GM19455 (cell line): Measurements from ENCODE around the gene NUP210.

Experiments used
- ATAC-seq: cut with Tn5 transposase; IDR thresholded peaks from one replicate; pipeline ENCODE4 v1.9.1; 2021; ENCODE audit not compliant: unreplicated experiment

The NUP210 gene

DNA sequence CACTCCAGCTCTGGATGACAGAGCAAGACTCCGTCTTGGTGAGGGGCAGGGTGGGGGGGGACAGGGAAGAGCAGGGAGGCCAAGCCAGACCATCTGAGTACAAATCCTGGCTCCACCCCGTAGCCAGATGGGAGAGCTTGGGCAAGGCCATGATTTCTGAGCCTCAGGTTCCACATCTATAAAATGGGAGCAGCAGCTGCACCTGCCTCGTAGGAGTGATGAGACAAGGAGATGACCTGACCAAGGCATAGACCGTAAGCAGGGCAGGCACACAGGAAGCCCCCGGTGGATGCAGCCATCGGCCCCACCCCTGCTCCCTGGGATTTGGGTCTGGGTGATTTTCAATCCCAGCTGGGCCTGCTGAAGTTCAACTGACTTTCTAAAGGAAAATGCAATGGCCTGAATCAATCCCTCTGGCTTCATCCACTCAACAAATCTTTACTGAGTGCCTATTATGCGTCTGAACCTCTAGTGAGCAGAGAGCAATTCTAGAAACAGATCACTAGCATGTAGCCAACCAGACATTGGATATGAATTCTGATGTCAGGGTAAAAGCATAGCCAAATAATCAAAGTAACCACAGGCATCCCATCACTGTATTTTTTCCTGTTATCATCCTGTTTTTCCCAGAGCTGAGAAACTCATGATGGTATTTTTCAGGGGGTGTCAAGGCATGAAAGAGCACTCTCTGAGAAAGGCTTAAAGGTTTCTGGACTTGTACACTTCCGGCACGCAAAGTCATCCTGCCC is 141.2 kb downstream of the NUP210 start:
- ATAC-seq, result no peak

DNA sequence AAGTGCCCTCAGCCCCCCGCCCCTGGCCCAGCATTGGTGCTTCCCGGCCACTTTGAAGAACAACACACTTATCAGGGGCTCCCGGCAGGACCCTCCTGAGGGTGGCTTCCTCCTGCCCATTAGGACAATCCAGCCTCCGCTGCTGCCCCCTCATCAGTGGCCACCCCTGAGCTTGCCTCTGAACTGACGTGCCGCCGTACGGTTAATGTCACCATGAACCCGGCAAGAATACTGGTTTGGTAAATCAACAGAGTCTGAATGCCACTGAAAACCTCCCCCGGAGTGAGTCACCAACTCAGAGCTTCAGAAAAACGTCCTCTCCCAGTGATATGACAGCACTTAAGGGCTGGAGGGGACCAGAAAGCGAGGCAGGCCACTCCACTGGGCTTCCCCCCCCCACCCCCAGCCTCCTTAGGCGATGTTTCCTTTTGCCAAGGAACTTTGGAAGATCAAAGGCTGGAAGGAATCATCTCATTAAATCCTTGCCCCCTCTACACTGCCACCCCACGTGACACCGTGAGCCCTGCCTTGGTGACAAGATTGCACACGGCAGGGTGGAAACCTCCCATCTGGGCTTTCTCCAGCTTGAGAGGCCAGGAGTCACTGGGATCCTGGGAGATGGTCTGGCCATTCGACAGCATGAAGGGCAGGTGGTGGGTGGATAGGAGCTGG is 142.1 kb downstream of the NUP210 start:
- ATAC-seq, result no peak

DNA sequence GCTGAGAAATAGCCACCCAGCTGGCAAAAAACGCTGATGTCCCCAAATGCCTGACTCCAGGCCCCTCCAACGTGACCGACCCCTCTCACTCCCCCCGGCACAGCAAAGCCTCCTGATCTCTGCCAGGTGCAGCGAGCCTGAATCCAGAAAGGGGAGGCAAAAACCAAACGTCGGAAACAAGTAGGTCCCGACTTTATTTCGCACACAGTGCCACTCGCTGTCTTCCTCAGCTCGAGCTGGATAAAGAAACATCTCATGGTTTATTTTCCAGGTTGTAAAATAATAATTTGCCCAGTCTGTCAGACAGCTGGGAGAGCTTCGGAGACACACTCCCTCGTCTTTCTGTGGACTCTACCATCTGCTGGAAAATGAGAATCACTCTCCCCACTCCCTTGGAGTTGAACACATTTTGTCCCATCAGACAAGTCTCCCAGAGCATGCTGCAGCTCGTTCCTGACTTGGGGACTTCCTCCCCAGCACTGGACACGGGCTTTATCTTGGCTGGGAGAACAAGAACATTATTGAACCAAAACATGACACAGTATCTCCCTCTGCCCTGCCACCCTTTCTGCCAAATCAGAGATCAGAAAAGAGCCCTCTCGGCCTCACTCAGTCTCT is 142.8 kb downstream of the NUP210 start:
- no peak for ATAC-seq

DNA sequence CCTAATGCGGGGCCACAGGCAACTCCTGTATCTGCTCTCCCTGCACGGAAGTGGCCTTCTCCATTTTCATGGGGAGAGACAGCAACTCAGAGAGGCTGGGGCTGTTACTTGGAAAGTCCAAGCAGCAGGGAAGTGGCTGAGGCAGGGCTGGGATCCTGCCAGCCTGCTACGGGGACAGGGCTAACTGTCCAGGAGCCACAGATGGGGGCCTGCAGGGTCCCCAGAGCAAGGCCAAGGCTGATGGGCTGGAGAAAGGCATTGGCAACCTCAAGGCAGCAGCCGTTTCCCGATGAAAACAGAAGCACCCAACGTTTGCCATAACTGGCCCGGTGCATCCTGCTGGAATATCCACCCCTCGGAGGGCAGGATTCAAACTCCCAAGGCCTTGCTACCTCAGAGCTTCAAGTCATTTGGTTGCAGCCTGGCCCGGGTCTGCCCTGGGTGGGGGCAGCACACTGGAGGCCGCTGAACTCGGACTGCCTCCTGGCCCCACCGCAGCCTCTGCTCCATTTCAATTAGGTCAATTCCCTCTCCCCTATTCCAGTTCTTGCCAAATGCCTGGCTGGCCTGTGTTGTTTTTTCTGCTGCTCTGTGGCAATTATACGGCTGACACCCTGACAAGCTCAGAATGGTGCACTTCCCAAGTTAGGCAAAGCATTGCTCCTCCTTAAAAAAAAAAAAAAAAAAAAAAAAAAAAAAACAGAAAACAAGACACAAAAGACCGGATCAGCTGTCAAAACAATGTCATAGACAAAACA is 143.5 kb downstream of the NUP210 start:
- no peak for ATAC-seq

DNA sequence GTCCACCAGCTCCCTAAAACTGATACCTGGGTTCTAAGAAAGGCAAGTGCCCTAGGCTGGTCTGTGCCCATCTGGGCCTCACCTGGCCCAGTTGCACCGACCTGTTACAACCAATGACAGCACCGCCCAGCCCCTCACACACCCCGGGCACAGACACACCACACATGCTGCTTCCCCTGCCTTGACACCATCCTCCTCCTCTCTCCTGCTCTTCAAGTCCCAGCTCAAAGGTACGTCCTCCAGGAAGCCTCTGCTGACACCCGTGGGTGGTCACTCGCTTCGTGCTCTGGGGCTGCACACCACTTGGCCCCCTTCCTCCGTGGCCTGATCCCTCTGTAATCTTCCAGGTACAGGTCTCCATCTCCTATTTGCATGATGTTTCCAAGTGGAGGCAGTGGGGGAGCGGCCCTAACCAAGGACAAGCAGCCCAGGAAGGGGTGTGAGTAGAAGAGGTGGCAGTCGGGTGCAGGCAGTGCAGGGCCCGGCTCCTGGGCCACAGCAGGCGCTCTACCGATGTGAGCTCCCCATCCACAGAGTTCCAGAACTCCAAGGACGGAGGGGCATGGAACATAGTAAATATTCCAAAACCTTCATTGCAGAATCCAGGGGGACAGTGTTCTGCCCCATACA is 144.6 kb downstream of the NUP210 start:
- no peak for ATAC-seq

DNA sequence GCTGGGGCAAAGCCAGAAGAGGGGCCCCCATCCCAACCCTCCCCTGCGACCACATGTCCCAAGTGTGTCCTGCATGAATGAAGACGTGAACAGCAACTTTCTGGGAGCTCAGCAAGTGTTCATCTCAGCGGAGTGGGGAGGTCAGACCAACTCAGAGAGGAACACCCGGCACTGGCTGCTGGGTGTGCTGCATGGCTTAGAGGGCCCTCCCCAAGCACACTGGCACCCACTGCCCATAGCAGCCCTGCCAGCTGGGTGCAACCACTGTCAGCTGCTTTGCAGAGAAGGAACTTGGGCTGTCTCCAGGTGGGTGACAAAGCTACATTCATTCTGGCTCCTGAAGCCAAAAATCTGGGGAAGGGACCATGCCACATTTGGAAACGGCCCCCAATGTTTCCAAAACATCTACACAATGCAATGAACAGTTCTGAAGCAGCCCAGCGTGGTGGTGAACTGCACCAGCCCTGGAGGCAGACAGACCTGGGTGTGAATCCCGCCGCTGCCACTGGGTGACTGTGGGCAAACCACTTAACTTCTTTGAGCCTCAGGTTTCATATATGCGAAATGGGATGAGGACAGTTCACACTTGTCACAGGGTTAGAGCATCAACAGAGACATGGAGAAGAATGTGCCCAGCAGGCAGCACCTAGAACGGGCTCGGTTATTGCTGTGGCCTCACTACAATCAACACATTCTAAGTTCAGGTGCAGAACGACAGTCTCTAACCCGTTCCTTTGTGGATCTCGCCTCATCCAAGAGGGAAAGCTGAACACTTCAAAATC is 145.4 kb downstream of the NUP210 start:
- no peak for ATAC-seq

DNA sequence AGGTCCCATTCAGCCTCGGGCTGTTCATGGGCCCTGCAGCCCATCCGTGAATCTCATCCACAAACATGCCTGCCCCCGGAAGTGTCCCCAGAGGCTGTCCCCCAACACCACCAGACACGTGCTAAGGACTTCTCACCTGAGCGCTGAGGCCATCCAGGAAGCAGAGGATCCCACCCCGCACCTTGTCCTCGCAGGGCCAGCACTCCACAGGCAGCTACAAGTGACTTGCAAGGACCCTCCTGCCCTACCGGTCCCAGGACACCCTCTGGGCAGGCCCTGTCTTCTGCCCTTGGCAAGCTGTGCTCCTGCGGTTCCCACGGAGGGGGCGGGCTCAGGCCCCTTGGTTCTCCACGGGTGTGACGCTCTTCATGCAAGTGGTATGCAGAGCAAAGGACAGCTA is 146.0 kb downstream of the NUP210 start:
- no peak for ATAC-seq

DNA sequence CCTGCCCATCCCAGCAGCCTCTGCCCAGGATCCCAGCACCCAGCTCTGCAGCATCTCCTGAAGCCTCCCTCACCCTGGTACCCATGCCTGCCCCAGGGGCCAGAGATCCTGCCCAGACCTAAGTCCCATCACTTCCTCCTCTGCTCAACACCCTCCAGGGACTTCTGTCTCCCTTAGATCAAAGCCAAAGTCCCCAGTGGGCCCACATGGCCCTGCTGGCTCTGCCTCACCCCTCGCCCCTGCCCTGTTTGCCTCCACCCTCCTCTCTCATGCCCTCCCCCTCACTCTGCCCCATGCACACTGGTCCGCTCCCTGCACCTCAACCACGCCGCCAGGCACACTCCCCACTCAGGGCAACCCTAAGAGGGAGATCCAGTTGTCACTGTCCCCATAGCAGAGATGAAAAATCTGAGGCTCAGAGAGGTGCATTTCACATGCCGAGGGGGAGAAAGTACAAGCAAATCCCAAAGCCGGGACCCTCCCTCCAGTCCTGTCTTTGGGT is 146.5 kb downstream of the NUP210 start:
- no peak for ATAC-seq

DNA sequence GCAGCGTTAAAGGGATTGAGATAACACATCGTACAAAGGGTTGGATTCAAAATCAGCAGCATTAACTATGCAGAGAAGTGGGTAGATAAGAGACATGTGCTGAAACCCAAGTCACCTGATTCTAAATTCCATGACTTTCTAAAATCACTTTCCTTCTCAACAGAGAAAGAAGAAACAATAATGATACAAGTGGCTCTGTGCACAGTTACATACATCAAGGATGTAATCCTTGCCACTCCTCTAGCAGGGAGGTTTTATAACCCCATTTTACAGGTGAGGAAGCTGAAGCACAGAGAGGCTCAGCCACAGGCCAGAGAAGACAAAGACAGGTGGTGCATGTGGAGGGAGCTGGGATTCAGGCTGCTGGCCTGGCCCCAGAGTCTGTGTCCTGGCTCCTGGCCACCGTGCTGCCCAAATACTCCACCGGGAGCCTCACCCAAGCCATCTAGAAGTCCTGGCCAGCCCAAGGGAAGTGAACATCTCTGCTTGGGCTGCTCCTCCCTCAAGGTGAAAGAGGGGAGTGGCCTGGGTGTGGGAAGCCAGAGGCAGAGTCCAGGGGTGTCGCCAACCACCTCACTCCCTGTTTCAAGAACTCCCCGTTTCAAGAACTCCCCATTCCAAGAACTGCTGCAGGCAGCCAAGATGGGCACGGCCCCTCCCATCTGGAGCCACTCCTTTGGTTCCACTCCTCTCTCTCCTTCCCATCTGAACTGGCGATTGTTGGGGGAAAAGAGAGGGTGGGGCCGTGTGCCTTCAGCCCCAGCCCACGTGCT is 147.1 kb downstream of the NUP210 start:
- no peak for ATAC-seq

DNA sequence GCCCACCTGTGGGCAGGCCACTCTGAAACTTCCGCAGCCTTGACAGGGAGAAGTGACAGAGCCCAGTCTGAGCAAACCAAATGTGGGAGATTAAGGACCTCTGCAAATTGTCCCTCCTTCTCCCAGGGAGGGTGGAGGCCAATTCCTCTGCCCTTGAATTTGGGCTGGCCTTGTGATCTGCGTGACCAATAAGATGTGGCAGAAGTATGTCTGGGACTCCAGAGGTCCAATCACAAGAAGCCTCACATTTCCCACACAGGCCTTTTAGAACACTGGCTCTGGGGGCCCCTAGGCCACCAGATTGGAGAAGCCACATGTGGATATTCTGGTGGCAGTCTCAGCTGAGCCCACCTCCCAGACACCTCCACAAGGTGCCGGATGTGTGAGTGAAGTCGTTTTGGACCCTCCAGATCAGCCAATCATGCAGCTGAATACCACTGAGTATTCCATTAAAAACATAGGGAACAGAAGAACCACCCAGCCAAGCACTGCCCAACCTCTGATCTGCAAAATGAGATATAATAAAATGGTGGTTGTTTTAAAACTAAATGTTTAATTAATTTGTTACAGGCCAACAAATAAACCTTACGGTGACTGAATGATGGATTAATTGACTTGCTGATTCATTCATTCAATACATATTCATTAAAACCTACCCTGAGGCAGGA is 150.3 kb downstream of the NUP210 start:
- no peak for ATAC-seq

DNA sequence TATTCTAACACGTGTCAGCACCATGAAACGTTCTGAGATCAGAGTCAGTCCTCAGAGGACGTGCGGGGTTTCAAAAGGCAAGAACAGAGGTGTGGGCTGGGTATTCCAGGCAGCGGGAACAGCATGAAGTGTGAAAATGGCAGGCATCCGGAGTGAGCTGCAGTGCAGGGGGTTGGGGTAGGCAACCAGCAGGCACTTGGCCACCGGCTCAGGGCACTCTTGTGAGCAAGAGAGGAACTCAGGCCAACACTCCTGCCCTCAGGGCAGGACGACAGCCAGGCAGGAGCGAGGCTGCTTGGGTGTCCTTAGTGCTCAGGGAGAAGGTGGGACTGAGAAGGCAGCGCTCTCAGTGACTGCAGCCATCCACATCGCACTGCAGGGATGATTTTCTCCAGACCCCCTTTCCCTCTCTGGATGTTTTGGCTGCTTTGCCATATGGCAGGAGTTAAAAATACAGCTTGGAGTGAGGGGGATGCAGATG is 151.1 kb downstream of the NUP210 start:
- ATAC-seq, result no peak

DNA sequence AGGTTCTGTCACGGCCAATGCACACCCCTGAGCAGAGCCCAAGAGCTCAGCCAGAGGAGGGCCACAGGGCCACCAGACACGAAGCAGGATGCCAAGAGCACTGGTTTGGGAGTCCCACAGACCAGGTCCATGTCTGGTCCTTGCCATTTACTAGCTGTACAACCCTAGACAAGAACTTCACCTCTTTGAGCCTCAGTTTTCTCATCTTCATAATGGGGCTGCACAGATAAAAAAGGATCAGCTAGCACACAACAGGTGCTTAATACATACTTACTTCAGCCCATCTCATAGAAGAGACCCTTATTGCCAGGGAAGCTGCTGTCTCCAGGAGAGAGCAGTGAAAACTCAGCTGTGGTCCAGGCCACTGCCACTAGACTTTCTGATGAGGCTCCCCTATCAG is 152.0 kb downstream of the NUP210 start:
- ATAC-seq, result no peak

DNA sequence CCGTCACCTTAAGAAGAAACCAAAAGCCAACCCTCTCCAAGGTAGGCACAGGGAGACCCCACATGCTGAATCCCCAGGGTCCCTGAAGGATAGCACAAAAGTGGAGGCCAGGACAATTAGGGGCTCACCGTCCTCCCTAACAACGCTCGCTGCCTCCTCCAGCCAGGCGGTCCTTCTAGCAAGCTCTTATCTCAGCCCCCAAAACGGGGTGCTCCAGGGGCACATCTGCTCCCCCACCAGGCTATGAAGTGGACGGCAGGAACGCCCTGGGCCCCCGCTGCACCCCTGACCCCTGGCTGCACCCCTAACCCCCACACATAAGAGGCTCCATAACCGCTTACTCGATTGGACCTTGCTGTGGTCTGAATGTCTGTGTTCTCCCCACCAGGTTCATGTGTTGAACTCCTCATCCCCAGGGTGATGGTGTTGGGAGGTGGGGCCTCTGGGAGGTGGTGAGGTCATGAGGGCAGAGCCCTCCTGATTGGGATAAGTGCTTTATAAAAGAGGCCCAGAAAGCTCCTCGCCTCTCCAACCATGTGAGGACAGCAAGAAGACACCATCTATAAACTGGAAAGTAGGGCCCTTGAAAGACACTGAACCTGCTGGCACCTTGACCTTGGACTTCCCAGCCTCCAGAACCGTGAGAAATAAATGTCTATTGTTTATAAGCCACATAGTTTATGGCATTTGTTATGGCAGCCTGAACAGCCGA is 153.3 kb downstream of the NUP210 start:
- no peak for ATAC-seq
